ENCODE data around the gene HDAC9. TPM values are rescaled to one million over a fixed set of nuclear protein-coding genes. Genes with fewer than 3 reads are reported as not detected.
A peak's percentile ranks its signal among the peaks of the same experiment; 100 is the strongest.

The HDAC9 gene
- total and polyA plus RNA-seq, 8 donors: 1.3 to 12.3 (median 3.5) TPM

- H3K27ac ChIP-seq: peak overlapping the region in 2 of 4 donors; percentile 74 to 81
These were observed 13.9 kb downstream of the HDAC9 start for GRCh38 chr7:18509481-18509880.

GRCh38 chr7:18511351-18512140, 16.0 kb downstream of the HDAC9 start:
- H3K27ac ChIP-seq: no peak overlapping the region
- H3K9me3 ChIP-seq: no peaks in the 10 kb centered on the region
- no peak for FAIRE-seq
- DNase-seq: no peak
- H3K36me3 ChIP-seq: no peaks in the 10 kb centered on the region
- H3K4me1 ChIP-seq: no peaks in the 10 kb centered on the region
- TF ChIP-seq CTCF (IDR thresholded peaks at IDR 0.05): no peak
- 65 to 70% methylated on average over 4 of the region's 4 CpGs for WGBS, 2 donors
- H3K27me3 ChIP-seq: no peaks in the 10 kb centered on the region
- no peak overlapping the region for H3K4me3 ChIP-seq
- intact Hi-C loops (cut with DNase I): no loop called here
- ATAC-seq: no peak

More at GRCh38 chr7:18509481-18509880, 13.9 kb downstream of the HDAC9 start:
- intact Hi-C loops (cut with DNase I): no loop called here
- H3K4me3 ChIP-seq: no peak overlapping the region
- 21 to 51% methylated on average over 2 of the region's 2 CpGs for WGBS, 2 donors
- peak in 1 of 4 donors; percentile 6 for ATAC-seq
- TF ChIP-seq CTCF (IDR thresholded peaks at IDR 0.05): no peak
- H3K36me3 ChIP-seq: no peaks in the 10 kb centered on the region
- no peaks in the 10 kb centered on the region for H3K9me3 ChIP-seq
- H3K4me1 ChIP-seq: no peaks in the 10 kb centered on the region
- DNase-seq: no peak
- H3K27me3 ChIP-seq: no peaks in the 10 kb centered on the region
- no peak for FAIRE-seq

GRCh38 chr7:18513343-18513742, 17.8 kb downstream of the HDAC9 start:
- no peak overlapping the region for H3K27ac ChIP-seq
- H3K9me3 ChIP-seq: no peaks in the 10 kb centered on the region
- 59 to 63% methylated on average over 1 of the region's 1 CpG for WGBS, 2 donors
- no peaks in the 10 kb centered on the region for H3K27me3 ChIP-seq
- DNase-seq (no peak), FAIRE-seq (no peak), ATAC-seq (no peak)
- no peak overlapping the region for H3K4me3 ChIP-seq
- intact Hi-C loops (cut with DNase I): no loop called here
- TF ChIP-seq CTCF (IDR thresholded peaks at IDR 0.05): no peak
- no peaks in the 10 kb centered on the region for H3K4me1 ChIP-seq
- no peaks in the 10 kb centered on the region for H3K36me3 ChIP-seq

- H3K4me3 ChIP-seq: no peak overlapping the region
- no peak for ATAC-seq
- intact Hi-C loops (cut with DNase I): no loop called here
- no peaks in the 10 kb centered on the region for H3K36me3 ChIP-seq
- DNase-seq: no peak
- WGBS, 2 donors: 42% methylated on average over 2 of the region's 2 CpGs
- no peak for TF ChIP-seq CTCF (IDR thresholded peaks at IDR 0.05)
- H3K9me3 ChIP-seq: peaks cover 0 to 3% (median 0%) of the 10 kb centered on the region in 4 donors
- H3K27ac ChIP-seq: no peak overlapping the region
- H3K4me1 ChIP-seq: no peaks in the 10 kb centered on the region
- no peak for FAIRE-seq
- no peaks in the 10 kb centered on the region for H3K27me3 ChIP-seq
These were observed 19.5 kb downstream of the HDAC9 start for GRCh38 chr7:18515067-18515466.

GRCh38 chr7:18517646-18518045, 22.1 kb downstream of the HDAC9 start:
- Histone ChIP-seq H3K9me3 (peaks cover 0 to 3% (median 0%) of the 10 kb centered on the region in 4 donors), H3K27ac (no peak overlapping the region), H3K4me1 (no peaks in the 10 kb centered on the region), H3K36me3 (no peaks in the 10 kb centered on the region), H3K4me3 (no peak overlapping the region), H3K27me3 (no peaks in the 10 kb centered on the region)
- no peak for TF ChIP-seq CTCF (IDR thresholded peaks at IDR 0.05)
- peak; percentile 65 for FAIRE-seq
- intact Hi-C loops (cut with DNase I): no loop called here
- no peak for DNase-seq
- no peak for ATAC-seq
- 70 to 71% methylated on average over 2 of the region's 2 CpGs for WGBS, 2 donors

All from pancreas (tissue), 10 donors.